HepG2 (cell line): ENCODE measurements around the gene SHROOM2. TPM values are rescaled to one million over a fixed set of nuclear protein-coding genes. Genes with fewer than 3 reads are reported as not detected.
A peak's percentile ranks its signal among the peaks of the same experiment; 100 is the strongest.

Source experiments
- ATAC-seq: fragments of 200-7000 bp; cut with Tn5 transposase; 3 replicates; pipeline ENCODE4 v1.9.1; 2020; ENCODE audit warnings: mild to moderate bottlenecking, moderate library complexity
- BruUV-seq: library from RNA; stranded (reverse); fragments of 400-500 nt; replicated peaks from 2 replicates; lab custom pipeline; 2021; lab: Mats Ljungman, UMichigan
- CTCF ChIA-PET: fragments of 300-600 bp; formaldehyde crosslinking; extraction: SDS; loops from one replicate; lab custom pipeline; 2021; ENCODE audit warnings: low total read pairs, inconsistent platforms, low intra/inter-chr PET ratio; lab: Yijun Ruan, JAX
- POLR2A ChIA-PET: fragments of 350-600 bp; sonication (Branson Sonifier 250); formaldehyde crosslinking; loops from one replicate; lab custom pipeline; 2020; ENCODE audit warnings: antibody characterized with exemption, inconsistent platforms; lab: Yijun Ruan, JAX
- DNase-seq: peaks from one replicate; pipeline ENCODE4 v3.0.0-alpha.2; 2015; ENCODE audit warnings: low spot score
- FAIRE-seq: peaks from 3 replicates; lab custom pipeline; 2011; peaks lifted over from hg19 to GRCh38; lab: Jason Lieb, UNC
- H2AFZ ChIP-seq: one replicate; pipeline ENCODE4 v1.6.1; 2011; ENCODE audit warnings: low read length, inconsistent platforms
- H3K27ac ChIP-seq: fragments of 300-600 bp; 3 replicates; pipeline ENCODE4 v1.8.0; 2011; ENCODE audit warnings: mixed run types, mild to moderate bottlenecking, mixed read lengths, low read length, inconsistent platforms; ENCODE audit not compliant: insufficient read depth; ENCODE audit errors: extremely low read length
- H3K27me3 ChIP-seq, 2 experiments: fragments of 200-600 bp in 1 of 2; 2 replicates in 1 of 2; 3 replicates in 1 of 2; pipeline versions ENCODE4 v1.6.0 to v1.8.0; 2011; ENCODE audit warnings: low read length in 2 of 2, mild to moderate bottlenecking in 2 of 2, moderate library complexity in 2 of 2, inconsistent platforms in 1 of 2; ENCODE audit not compliant: insufficient read depth in 2 of 2, control insufficient read depth in 1 of 2
- H3K36me3 ChIP-seq, 2 experiments: fragments of 200-600 bp in 1 of 2; replicated peaks in 1 of 2; 2 replicates in 1 of 2; 3 replicates in 1 of 2; pipeline versions ENCODE4 v1.5.1 to v1.8.0; 2011; ENCODE audit warnings: low read length in 2 of 2, inconsistent platforms in 1 of 2; ENCODE audit not compliant: insufficient read depth in 2 of 2, control insufficient read depth in 1 of 2
- H3K4me1 ChIP-seq: 2 replicates; pipeline ENCODE4 v1.5.1; 2012; ENCODE audit warnings: low read length, inconsistent platforms; ENCODE audit not compliant: insufficient read depth
- H3K4me2 ChIP-seq: 2 replicates; pipeline ENCODE4 v1.6.0; 2011; ENCODE audit warnings: low read depth, low read length, inconsistent platforms
- H3K4me3 ChIP-seq, 3 experiments: fragments of 200-600 bp in 1 of 3; sonication (generic), shearing (Covaris generic) in 1 of 3; replicated peaks in 1 of 3; 2 replicates each; pipeline ENCODE4 v1.5.1; 2011 to 2016; ENCODE audit warnings: low read length in 3 of 3, inconsistent platforms in 2 of 3, low read depth in 2 of 3, mild to moderate bottlenecking in 2 of 3, control low read depth in 1 of 3, mixed read lengths in 1 of 3; ENCODE audit not compliant: insufficient read depth in 1 of 3
- H3K79me2 ChIP-seq: one replicate; pipeline ENCODE4 v1.6.1; 2011; ENCODE audit warnings: low read length, inconsistent platforms; ENCODE audit not compliant: insufficient read depth
- H3K9ac ChIP-seq: 2 replicates; pipeline ENCODE4 v1.6.0; 2011; ENCODE audit warnings: mild to moderate bottlenecking, low read depth, low read length, inconsistent platforms; ENCODE audit not compliant: insufficient read depth
- H3K9me3 ChIP-seq: 2 replicates; pipeline ENCODE4 v1.5.1; 2012; ENCODE audit warnings: mild to moderate bottlenecking, low read length
- H4K20me1 ChIP-seq: 2 replicates; pipeline ENCODE4 v1.6.0; 2011; ENCODE audit warnings: inconsistent platforms, mild to moderate bottlenecking, low read length, moderate library complexity; ENCODE audit not compliant: insufficient read depth
- GATA4 ChIP-seq: sonication (generic); IDR thresholded peaks from 2 replicates; pipeline ENCODE4 v1.6.1; 2016; ENCODE audit warnings: antibody characterized with exemption, low read depth, borderline replicate concordance
- MAFK ChIP-seq, 2 experiments: IDR thresholded peaks in 1 of 2; conservative IDR thresholded peaks in 1 of 2; 2 replicates each; pipeline ENCODE4 v1.6.1; 2011; ENCODE audit warnings: improper control_type of control experiment in 2 of 2, low read length in 2 of 2
- MXD4 ChIP-seq: IDR thresholded peaks from 2 replicates; pipeline ENCODE4 v1.6.1; 2016; ENCODE audit warnings: mild to moderate bottlenecking, missing biosample characterization, missing genetic modification reagents
- SYNCRIP ChIP-seq: fragments of 200-400 bp; formaldehyde crosslinking; IDR thresholded peaks from 2 replicates; pipeline ENCODE4 v1.6.1; 2018; ENCODE audit warnings: mild to moderate bottlenecking, low read depth, low read length; ENCODE audit not compliant: insufficient read depth
- ZNF414 ChIP-seq: sonication (generic); formaldehyde crosslinking; IDR thresholded peaks from 2 replicates; pipeline ENCODE4 v1.5.0; 2020; ENCODE audit warnings: missing genetic modification reagents
- ZNF605 ChIP-seq: sonication (generic); formaldehyde crosslinking; IDR thresholded peaks from 2 replicates; pipeline ENCODE4 v1.8.0; 2022; ENCODE audit warnings: mild to moderate bottlenecking, missing genetic modification reagents
- ZNF639 ChIP-seq: conservative IDR thresholded peaks from 2 replicates; pipeline ENCODE4 v1.6.1; 2018; ENCODE audit warnings: missing genetic modification reagents
- WGBS: methylation state at CpG from one replicate; pipeline ENCODE4 v1.1.6; 2017; ENCODE audit warnings: low lambda C conversion rate; 5-methylcytosine and 5-hydroxymethylcytosine counted together
- in situ Hi-C: cut with HindIII; loops from 2 replicates; pipeline ENCODE4 v1.10.0; 2017; ENCODE audit warnings: low pct_unique_long_range_greater_than_20kb; ENCODE audit not compliant: extremely low pct_ligation_motif_present
- intact Hi-C: fragments of 100-400 bp; cut with micrococcal nuclease; formaldehyde crosslinking; loops from one replicate; pipeline ENCODE4 v1.10.0; 2022; ENCODE audit not compliant: unreplicated experiment
- polyA plus RNA-seq, 8 experiments: library from polyadenylated mRNA; depleted of rRNA in 3 of 8; stranded (reverse) in 7 of 8; unstranded in 1 of 8; fragments of >200 nt; fragmentation: Illumina TruSeq in 4 of 8; extraction: Trizol in 4 of 8; gene quantifications; 2 replicates each; pipeline versions ENCODE4 v1.2.1 to v1.2.3, GENCODE V29; 2011 to 2016; ENCODE audit warnings: low read depth in 4 of 8, missing spikeins in 1 of 8, mixed read lengths in 1 of 8; ENCODE audit not compliant: insufficient read depth in 1 of 8
- total RNA-seq, 5 experiments: library from RNA; depleted of rRNA; stranded (reverse); fragments of >200 nt; fragmentation: Illumina TruSeq; extraction: Trizol; gene quantifications; 2 replicates each; pipeline ENCODE4 v1.2.3, GENCODE V29; 2016; ENCODE audit warnings: low read depth in 1 of 5
- TF ChIP-seq, protein P1 (sequence below): fragments of 450-650 bp; IDR thresholded peaks from 2 replicates; pipeline ENCODE4 v1.6.1; 2017
- TF ChIP-seq, protein P2 (sequence below): IDR thresholded peaks from 2 replicates; pipeline ENCODE4 v1.6.1; 2016; ENCODE audit warnings: missing genetic modification reagents, missing compliant biosample characterization

SHROOM2 gene
- total and polyA plus RNA-seq, 2 of the 13 experiments (the other 11 are each of a cell fraction or from before 2014, with no cell fraction given), result 0.92 to 1.4 TPM

DNA sequence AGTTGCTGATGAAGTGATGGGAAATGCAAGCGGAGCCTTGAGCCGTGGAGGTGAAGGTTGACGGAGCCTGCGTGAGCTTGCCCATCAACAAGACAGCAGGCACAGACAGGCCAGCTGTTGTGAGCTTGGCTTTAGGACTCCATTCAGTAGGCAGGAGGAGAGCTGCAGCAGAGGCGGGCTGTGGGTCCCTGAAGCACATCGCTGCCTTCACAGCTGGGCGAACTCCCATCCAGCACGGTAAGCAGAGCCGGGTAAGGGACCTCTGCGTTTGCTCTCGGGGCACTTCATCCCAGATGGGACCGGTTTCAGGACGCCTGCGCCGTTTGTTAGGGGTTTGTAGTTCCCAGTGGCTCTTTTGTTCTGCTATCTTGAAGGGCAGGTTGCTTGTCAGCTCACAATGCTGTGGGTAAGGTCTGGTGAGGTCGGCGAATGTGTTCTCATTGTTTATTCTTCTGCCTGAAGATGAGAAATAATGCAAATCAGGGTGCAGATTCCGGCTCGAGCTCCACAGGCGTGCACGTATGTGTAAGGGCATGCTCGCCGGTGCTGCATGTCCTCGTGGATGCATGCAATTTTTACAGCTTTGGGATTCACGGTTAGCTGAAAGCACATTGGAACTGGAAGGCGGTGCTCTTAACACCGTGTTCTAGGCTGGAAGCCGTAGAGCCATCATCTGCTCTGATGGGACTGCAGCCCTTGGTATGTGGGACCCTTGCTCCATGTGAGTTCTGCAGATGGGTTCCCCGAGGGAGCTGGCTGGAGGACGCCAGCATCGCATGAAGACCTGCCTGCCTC is 126.3 kb downstream of the SHROOM2 start:
- FAIRE-seq, result no peak
- H3K4me2 ChIP-seq, result no peak overlapping the region
- TF ChIP-seq ZNF414 (CRISPR knock-in tag) (no peak), SYNCRIP (no peak)
- TF ChIP-seq, all 625 proteins: peak for 0
- intact Hi-C loops (no loop called here), in situ Hi-C loops (no loop called here)
- DNase-seq (no peak), ATAC-seq (no peak)
- H3K9me3 ChIP-seq, result no peaks in the 10 kb centered on the region
- H4K20me1 ChIP-seq, result no peaks in the 10 kb centered on the region
- H3K27ac ChIP-seq, result no peak overlapping the region
- H3K4me3 ChIP-seq, result no peak overlapping the region
- 97% methylated on average over 13 of the region's 31 CpGs for WGBS
- ChIA-PET CTCF (no interaction called here), POLR2A (no interaction called here)
- H3K4me1 ChIP-seq, result 0 out of 2 replicates have a peak, but pooled peaks cover 6% of the 10 kb centered on the region
- no peak overlapping the region for H2AFZ ChIP-seq
- no peaks in the 10 kb centered on the region for H3K36me3 ChIP-seq
- BruUV-seq, result no TSS peak
- H3K9ac ChIP-seq, result no peak overlapping the region
- no peaks in the 10 kb centered on the region for H3K27me3 ChIP-seq
- no peaks in the 10 kb centered on the region for H3K79me2 ChIP-seq

GRCh38 chrX:9913146-9913433 is 126.9 kb downstream of the SHROOM2 start:
- Histone ChIP-seq H3K9ac (no peak overlapping the region), H3K36me3 (no peaks in the 10 kb centered on the region), H4K20me1 (no peaks in the 10 kb centered on the region), H3K4me3 (no peak overlapping the region)
- BruUV-seq, result no TSS peak
- TF ChIP-seq MAFK (conservative IDR thresholded peaks at IDR 0.05 in 1 of 2, IDR thresholded peaks at IDR 0.05 in 1 of 2; ENCODE audit: low read length in 2 of 2) (0 out of 4 replicates have a peak, but pooled peaks of 1 of the 2 experiments have one; percentile 2), ZNF639 (CRISPR knock-in tag) (no peak), GATA4 (no peak), ZNF605 (CRISPR knock-in tag) (no peak), MXD4 (CRISPR knock-in tag) (no peak)
- TF ChIP-seq, protein P1, sequence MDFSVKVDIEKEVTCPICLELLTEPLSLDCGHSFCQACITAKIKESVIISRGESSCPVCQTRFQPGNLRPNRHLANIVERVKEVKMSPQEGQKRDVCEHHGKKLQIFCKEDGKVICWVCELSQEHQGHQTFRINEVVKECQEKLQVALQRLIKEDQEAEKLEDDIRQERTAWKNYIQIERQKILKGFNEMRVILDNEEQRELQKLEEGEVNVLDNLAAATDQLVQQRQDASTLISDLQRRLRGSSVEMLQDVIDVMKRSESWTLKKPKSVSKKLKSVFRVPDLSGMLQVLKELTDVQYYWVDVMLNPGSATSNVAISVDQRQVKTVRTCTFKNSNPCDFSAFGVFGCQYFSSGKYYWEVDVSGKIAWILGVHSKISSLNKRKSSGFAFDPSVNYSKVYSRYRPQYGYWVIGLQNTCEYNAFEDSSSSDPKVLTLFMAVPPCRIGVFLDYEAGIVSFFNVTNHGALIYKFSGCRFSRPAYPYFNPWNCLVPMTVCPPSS, result no peak
- TF ChIP-seq, protein P2, sequence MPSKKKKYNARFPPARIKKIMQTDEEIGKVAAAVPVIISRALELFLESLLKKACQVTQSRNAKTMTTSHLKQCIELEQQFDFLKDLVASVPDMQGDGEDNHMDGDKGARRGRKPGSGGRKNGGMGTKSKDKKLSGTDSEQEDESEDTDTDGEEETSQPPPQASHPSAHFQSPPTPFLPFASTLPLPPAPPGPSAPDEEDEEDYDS (CRISPR knock-in tag), result no peak
- TF ChIP-seq, all 625 proteins: peak for 1
- FAIRE-seq (no peak), DNase-seq (no peak), ATAC-seq (no peak)
- intact Hi-C loops (no loop called here), in situ Hi-C loops (no loop called here)
- ChIA-PET POLR2A (no interaction called here), CTCF (no interaction called here)
- H3K9me3 ChIP-seq, result no peaks in the 10 kb centered on the region
- H3K79me2 ChIP-seq, result no peaks in the 10 kb centered on the region
- no peak overlapping the region for H3K27ac ChIP-seq
- H3K27me3 ChIP-seq, result no peaks in the 10 kb centered on the region
- 98% methylated on average over 4 of the region's 4 CpGs for WGBS
- no peak overlapping the region for H2AFZ ChIP-seq
- no peak overlapping the region for H3K4me2 ChIP-seq
- 0 out of 2 replicates have a peak, but pooled peaks cover under 1% of the 10 kb centered on the region for H3K4me1 ChIP-seq
